ENCODE measurements around the gene SHC2. TPM values are rescaled to one million over a fixed set of nuclear protein-coding genes. Genes with fewer than 3 reads are reported as not detected.
A peak's percentile ranks its signal among the peaks of the same experiment; 100 is the strongest.

SHC2 gene
- total and polyA plus RNA-seq, 2 of the 8 experiments (the other 6 are each of a cell fraction or from before 2014, with no cell fraction given), result 4.4 to 7.3 TPM

DNA sequence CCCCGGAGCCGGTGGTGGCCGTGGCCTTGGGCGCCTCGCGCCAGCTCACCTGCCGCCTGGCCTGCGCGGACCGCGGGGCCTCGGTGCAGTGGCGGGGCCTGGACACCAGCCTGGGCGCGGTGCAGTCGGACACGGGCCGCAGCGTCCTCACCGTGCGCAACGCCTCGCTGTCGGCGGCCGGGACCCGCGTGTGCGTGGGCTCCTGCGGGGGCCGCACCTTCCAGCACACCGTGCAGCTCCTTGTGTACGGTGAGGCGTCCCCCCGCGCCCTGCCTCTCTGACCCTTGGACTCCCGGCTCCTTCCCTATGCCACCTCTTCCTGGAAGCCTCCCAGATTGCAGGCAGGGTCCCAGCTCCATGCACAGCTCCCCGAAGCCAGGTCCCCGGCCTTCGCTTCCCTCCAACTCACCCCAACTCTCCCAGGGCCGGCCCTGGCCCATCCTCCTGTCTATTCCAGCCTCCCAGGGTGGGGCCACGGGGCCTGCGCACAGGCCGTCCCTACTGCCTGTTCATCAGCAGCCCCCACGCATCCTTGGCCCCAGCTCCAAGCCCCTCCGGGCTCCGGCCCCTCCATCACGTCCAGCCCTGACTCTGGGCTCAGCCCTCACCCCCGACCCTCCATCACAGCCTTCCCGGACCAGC, 37.2 kb upstream of the SHC2 start:
- CTCF ChIA-PET (ENCODE audit: partially characterized antibody), result interaction anchor here (0.6 to 1.5 kb wide), 6 partner anchors 9 to 208 kb away, joined by 3 to 15 read pairs (median 4); partner anchors contain the start of gene TPGS1
- peak in 1 of 2 experiments; percentile 63 for DNase-seq (ENCODE audit: low read depth in 1 of 2, low spot score in 2 of 2)
- Histone ChIP-seq H3K56ac (replicated peaks; ENCODE audit: insufficient read length, low read depth, low read length) (no peak overlapping the region), H3K4me2 (ENCODE audit: insufficient read depth in 1 of 2, low read depth in 2 of 2, low read length in 2 of 2) (peak overlapping the region; percentile 80 to 98), H2BK12ac (ENCODE audit: low read depth, low read length) (peak overlapping the region; percentile 68; the same call in 1 of the 2 replicates), H3K36me3 (ENCODE audit: control insufficient read depth in 2 of 4, insufficient read depth in 4 of 4, low read length in 3 of 4) (peaks cover 0 to 3% (median 0%) of the 10 kb centered on the region in 4 experiments; a peak in 1 of 8 replicates), H4K20me1 (replicated peaks in 1 of 2; ENCODE audit: control insufficient read depth in 1 of 2, insufficient read depth in 2 of 2, low read length in 2 of 2) (peaks cover 0 to 7% of the 10 kb centered on the region in 2 experiments), H2BK20ac (ENCODE audit: low read length) (no peak overlapping the region), H3K4me3 (ENCODE audit: extremely low read depth in 1 of 4, insufficient read depth in 2 of 4, low read depth in 3 of 4, low read length in 4 of 4) (peak overlapping the region; percentile 31 to 74 (median 50)), H3K14ac (ENCODE audit: insufficient read length) (no peak overlapping the region), H2BK120ac (replicated peaks; ENCODE audit: low read depth, low read length) (no peak overlapping the region), H2BK15ac (ENCODE audit: low read length) (peak overlapping the region; percentile 29; the same call in 1 of the 2 replicates), H2AK5ac (ENCODE audit: low read depth, low read length) (no peak overlapping the region), H4K8ac (ENCODE audit: extremely low read depth, insufficient read depth, low read length) (peak overlapping the region; percentile 68), H3K27ac (ENCODE audit: low read depth, low read length) (no peak overlapping the region), H2BK5ac (ENCODE audit: low read depth, low read length) (no peak overlapping the region), H3K23ac (ENCODE audit: insufficient read length) (no peak overlapping the region), H3K18ac (ENCODE audit: extremely low read depth, low read length) (peak overlapping the region; percentile 60), H3K9me3 (ENCODE audit: insufficient read depth in 2 of 2, low read depth in 1 of 2, low read length in 1 of 2) (no peaks in the 10 kb centered on the region), H3K27me3 (replicated peaks in 1 of 4; ENCODE audit: control insufficient read depth in 3 of 4, extremely low read depth in 1 of 4, insufficient read depth in 3 of 4, low read length in 3 of 4) (peaks cover 19 to 26% (median 22%) of the 10 kb centered on the region in 4 experiments), H3K79me2 (ENCODE audit: control insufficient read depth in 1 of 2, insufficient read depth in 2 of 2, low read length in 2 of 2) (no peaks in the 10 kb centered on the region), H4K91ac (replicated peaks; ENCODE audit: insufficient read length, low read length) (no peak overlapping the region), H3K4me1 (replicated peaks in 1 of 4; ENCODE audit: control insufficient read depth in 3 of 4, insufficient read depth in 4 of 4, low read length in 3 of 4) (peaks cover 0 to 13% (median 8%) of the 10 kb centered on the region in 4 experiments; a peak in 5 of 7 replicates), H3K9ac (replicated peaks in 1 of 4; ENCODE audit: extremely low read depth in 1 of 4, low read depth in 3 of 4, low read length in 3 of 4) (no peak overlapping the region), H3K79me1 (ENCODE audit: low read depth, low read length) (no peaks in the 10 kb centered on the region), H3K23me2 (ENCODE audit: low read depth, low read length) (peaks cover 10% of the 10 kb centered on the region; the same call in 1 of the 2 replicates), H4K5ac (ENCODE audit: insufficient read length, low read depth, low read length) (no peak overlapping the region), H3K4ac (replicated peaks; ENCODE audit: insufficient read length, low read depth, low read length) (no peak overlapping the region), H2AFZ (ENCODE audit: low read length) (no peak overlapping the region; the same call in 1 of the 2 replicates)
- no peak for FAIRE-seq
- POLR2A ChIA-PET (ENCODE audit: partially characterized antibody), result interaction anchor here (0.6 to 2.8 kb wide), 10 partner anchors 8 to 101 kb away, joined by 3 to 8 read pairs (median 4); partner anchors contain the start of gene CDC34
- WGBS, 2 experiments (ENCODE audit: extremely low coverage in 1 of 2, insufficient coverage in 1 of 2, insufficient read length in 1 of 2, insufficient replicate concordance in 2 of 2, low coverage in 1 of 2, low lambda C conversion rate in 2 of 2, missing lambda C conversion rate in 1 of 2), result 6% methylated on average over 15 of the region's 50 CpGs; no CpG with 5 or more reads in 1 of the 2 experiments
- peak; percentile 3; the same call in 1 of the 2 replicates for TF ChIP-seq TBP (IDR thresholded peaks at IDR 0.05; ENCODE audit: low read depth, low read length)
- peak; percentile 29 for TF ChIP-seq ASH2L (IDR thresholded peaks at IDR 0.05; ENCODE audit: low read length)
- TF ChIP-seq EZH2 (IDR thresholded peaks at IDR 0.05; ENCODE audit: low read depth, low read length, severe bottlenecking), result peak; percentile 77
- TF ChIP-seq PHF8 (conservative IDR thresholded peaks at IDR 0.05; ENCODE audit: low read depth, low read length), result 0 out of 2 replicates have a peak, but pooled peaks have one; percentile 28
- no peak for TF ChIP-seq TAF7 (optimal IDR thresholded peaks at IDR 0.05; ENCODE audit: borderline replicate concordance, low read depth, low read length)
- TF ChIP-seq SUZ12 (IDR thresholded peaks at IDR 0.05; ENCODE audit: low read length), result peak; percentile 60; the same call in 1 of the 2 replicates
- no peak for TF ChIP-seq YY1 (IDR thresholded peaks at IDR 0.05; ENCODE audit: low read depth, low read length)
- TF ChIP-seq SAP30 (IDR thresholded peaks at IDR 0.05; ENCODE audit: insufficient read depth, insufficient replicate concordance, low read length), result no peak
- TF ChIP-seq BCL11A (IDR thresholded peaks at IDR 0.05; ENCODE audit: low read depth in 2 of 2, low read length in 2 of 2), result no peak
- TF ChIP-seq KDM4A (IDR thresholded peaks at IDR 0.05; ENCODE audit: low read depth, low read length, severe bottlenecking), result peak; percentile 73

Data from H1 (cell line).